SK-N-MC (cell line): ENCODE results near the gene TGM6.

Source experiments
- DNase-seq: peaks from one replicate; pipeline ENCODE4 v3.0.0-alpha.2; 2011; ENCODE audit warnings: low read depth, low spot score
- H3K27ac ChIP-seq: fragments of 200-600 bp; sonication (generic); 2 replicates; pipeline ENCODE4 v1.5.1; 2016; ENCODE audit warnings: mixed run types
- H3K36me3 ChIP-seq: fragments of 200-600 bp; sonication (generic); 2 replicates; pipeline ENCODE4 v1.6.1; 2017; ENCODE audit warnings: antibody characterized with exemption, low read length, mixed read lengths; ENCODE audit not compliant: insufficient read depth
- H3K4me3 ChIP-seq: fragments of 200-600 bp; sonication (generic); 2 replicates; pipeline ENCODE4 v1.5.1; 2016
- H3K9ac ChIP-seq: fragments of 200-600 bp; sonication (generic); 2 replicates; pipeline ENCODE4 v1.8.0; 2017; ENCODE audit warnings: mixed run types, mixed read lengths; ENCODE audit not compliant: insufficient read length
- H3K9me3 ChIP-seq: fragments of 200-600 bp; sonication (generic); 2 replicates; pipeline ENCODE4 v1.6.1; 2017; ENCODE audit warnings: low read depth, mild to moderate bottlenecking, antibody characterized with exemption, low read length, moderate library complexity, mixed read lengths
- EZH2 ChIP-seq: fragments of 200-600 bp; sonication (generic); IDR thresholded peaks from one replicate; pipeline ENCODE4 v1.6.1; 2017; ENCODE audit warnings: antibody characterized with exemption
- FOXP2 ChIP-seq: optimal IDR thresholded peaks from 2 replicates; pipeline ENCODE3; 2011; ENCODE audit warnings: mild to moderate bottlenecking, moderate library complexity; ENCODE audit not compliant: insufficient read depth; ENCODE audit errors: extremely low read length, control extremely low read depth
- POLR2AphosphoS5 ChIP-seq: IDR thresholded peaks from 2 replicates; pipeline ENCODE4 v1.6.1; 2012; ENCODE audit warnings: mild to moderate bottlenecking, low read depth, low read length, borderline replicate concordance

Gene TGM6

GRCh38 chr20:2460752-2461424 is 80.2 kb downstream of the TGM6 start:
- TF ChIP-seq FOXP2 (no peak), EZH2 (no peak), POLR2AphosphoS5 (no peak)
- peaks cover 74% of the 10 kb centered on the region for H3K36me3 ChIP-seq
- H3K4me3 ChIP-seq = no peak overlapping the region
- H3K9ac ChIP-seq = no peak overlapping the region
- no peak for DNase-seq
- H3K9me3 ChIP-seq = no peaks in the 10 kb centered on the region
- H3K27ac ChIP-seq = 0 out of 2 replicates have a peak overlapping the region, but pooled peaks have one; percentile 3

GRCh38 chr20:2462484-2462883 is 81.8 kb downstream of the TGM6 start:
- Histone ChIP-seq H3K36me3 (peaks cover 90% of the 10 kb centered on the region), H3K9me3 (no peaks in the 10 kb centered on the region), H3K27ac (no peak overlapping the region), H3K9ac (no peak overlapping the region), H3K4me3 (no peak overlapping the region)
- no peak for DNase-seq
- no peak for TF ChIP-seq EZH2
- 0 out of 2 replicates have a peak, but pooled peaks have one; percentile 12 for TF ChIP-seq POLR2AphosphoS5

- Histone ChIP-seq H3K4me3 (no peak overlapping the region), H3K9me3 (no peaks in the 10 kb centered on the region), H3K27ac (no peak overlapping the region), H3K9ac (no peak overlapping the region), H3K36me3 (peaks cover 100% of the 10 kb centered on the region)
- no peak for DNase-seq
- TF ChIP-seq EZH2 (no peak), POLR2AphosphoS5 (no peak; the same call in 1 of the 2 replicates), FOXP2 (no peak)
These were observed 83.1 kb downstream of the TGM6 start for GRCh38 chr20:2463616-2464365.

GRCh38 chr20:2465100-2465499 is 84.4 kb downstream of the TGM6 start:
- DNase-seq = no peak
- Histone ChIP-seq H3K9ac (no peak overlapping the region), H3K4me3 (no peak overlapping the region), H3K36me3 (peaks cover 95% of the 10 kb centered on the region), H3K9me3 (no peaks in the 10 kb centered on the region), H3K27ac (no peak overlapping the region)
- TF ChIP-seq POLR2AphosphoS5 (no peak), EZH2 (no peak), FOXP2 (no peak)

- Histone ChIP-seq H3K27ac (no peak overlapping the region; the same call in 1 of the 2 replicates), H3K36me3 (peaks cover 72% of the 10 kb centered on the region), H3K4me3 (peak overlapping the region; percentile 87; the same call in 1 of the 2 replicates), H3K9ac (no peak overlapping the region), H3K9me3 (no peaks in the 10 kb centered on the region)
- DNase-seq = no peak
- TF ChIP-seq POLR2AphosphoS5 (no peak), EZH2 (no peak), FOXP2 (no peak)
These were observed 86.7 kb downstream of the TGM6 start for GRCh38 chr20:2467412-2467811.

GRCh38 chr20:2468581-2469407 is 88.1 kb downstream of the TGM6 start:
- no peaks in the 10 kb centered on the region for H3K9me3 ChIP-seq
- H3K36me3 ChIP-seq = peaks cover 59% of the 10 kb centered on the region
- peak overlapping the region; percentile 87 for H3K4me3 ChIP-seq
- DNase-seq = no peak
- H3K9ac ChIP-seq = peak overlapping the region; percentile 100
- no peak overlapping the region for H3K27ac ChIP-seq
- TF ChIP-seq POLR2AphosphoS5 (no peak; the same call in 1 of the 2 replicates), FOXP2 (no peak), EZH2 (no peak)

- no peak for DNase-seq
- TF ChIP-seq FOXP2 (no peak), POLR2AphosphoS5 (no peak), EZH2 (no peak)
- H3K4me3 ChIP-seq = peak overlapping the region; percentile 87
- H3K27ac ChIP-seq = peak overlapping the region; percentile 96
- no peaks in the 10 kb centered on the region for H3K9me3 ChIP-seq
- H3K36me3 ChIP-seq = peaks cover 46% of the 10 kb centered on the region
- H3K9ac ChIP-seq = peak overlapping the region; percentile 100
These were observed 89.3 kb downstream of the TGM6 start for GRCh38 chr20:2469991-2470422.
